Heart right ventricle (tissue), 16 donors: Measurements from ENCODE around the gene UST. TPM values are rescaled to one million over a fixed set of nuclear protein-coding genes. Genes with fewer than 3 reads are reported as not detected.
A peak's percentile ranks its signal among the peaks of the same experiment; 100 is the strongest.

ENCODE experiments used
- ATAC-seq, 8 donors: fragments of 200-7000 bp; cut with Tn5 transposase; one replicate each; pipeline ENCODE4 v1.9.1; 2020; ENCODE audit warnings: mild to moderate bottlenecking in 8 of 8, moderate library complexity in 8 of 8, moderate number of reproducible peaks in 1 of 8
- DNase-seq, 2 donors: peaks; one replicate each; pipeline ENCODE4 v3.0.0-alpha.2; 2020
- H3K27ac ChIP-seq, 10 donors: fragments of 200-600 bp; sonication (generic) in 2 of 10; one replicate each; pipeline versions ENCODE4 v1.5.0 to v1.8.0; 2020 to 2022; ENCODE audit warnings: mild to moderate bottlenecking in 3 of 10
- H3K27me3 ChIP-seq, 7 donors: fragments of 200-600 bp; one replicate each; pipeline ENCODE4 v1.8.0; 2021 to 2022; ENCODE audit warnings: mild to moderate bottlenecking in 2 of 7
- H3K36me3 ChIP-seq, 9 donors: fragments of 200-600 bp; sonication (generic) in 1 of 9; one replicate each; pipeline versions ENCODE4 v1.5.0 to v1.8.0; 2020 to 2022; ENCODE audit warnings: mild to moderate bottlenecking in 2 of 9
- H3K4me1 ChIP-seq, 9 donors: fragments of 200-600 bp; sonication (generic) in 1 of 9; one replicate each; pipeline versions ENCODE4 v1.5.0 to v1.8.0; 2020 to 2022; ENCODE audit warnings: mild to moderate bottlenecking in 4 of 9
- H3K4me3 ChIP-seq, 10 donors: fragments of 200-600 bp; sonication (generic) in 2 of 10; one replicate each; pipeline versions ENCODE4 v1.5.0 to v1.8.0; 2020 to 2022; ENCODE audit warnings: mild to moderate bottlenecking in 7 of 10, moderate library complexity in 2 of 10
- H3K9me3 ChIP-seq, 11 donors: fragments of 200-600 bp in 10 of 11; sonication (generic) in 2 of 11; one replicate each; pipeline versions ENCODE4 v1.5.0 to v1.8.0; 2013 to 2022; ENCODE audit warnings: mild to moderate bottlenecking in 2 of 11, control low read depth in 1 of 11, moderate library complexity in 1 of 11
- CTCF ChIP-seq, 9 donors: fragments of 200-600 bp; sonication (generic) in 2 of 9; IDR thresholded peaks; one replicate each; pipeline versions ENCODE4 v1.5.0 to v1.8.0; 2021 to 2022; ENCODE audit warnings: antibody characterized with exemption in 9 of 9, mild to moderate bottlenecking in 5 of 9, moderate library complexity in 1 of 9
- WGBS, 2 donors: extraction: QIAGEN DNeasy Blood & Tissue Kit; methylation state at CpG; one replicate each; pipeline ENCODE4 v1.1.7; 2013; ENCODE audit warnings: inconsistent platforms in 1 of 2; 5-methylcytosine and 5-hydroxymethylcytosine counted together
- intact Hi-C, 10 donors: fragments of 100-400 bp; cut with DNase I; formaldehyde crosslinking; loops; one replicate each; pipeline versions ENCODE4 v1.11.1 to v1.14.2; 2022
- polyA plus RNA-seq, 2 donors: library from polyadenylated mRNA; stranded (reverse); fragments of 200-250 nt; gene quantifications; one replicate each; pipeline ENCODE4 v1.2.3, GENCODE V29; 2013
- total RNA-seq, 10 donors: library from RNA; stranded (reverse); fragmentation: NEBNext Ultra II Directional in 3 of 10; extraction: Animal tissue kit (Norgen Biotek cat#: 25700) in 3 of 10; gene quantifications; one replicate each; pipeline versions ENCODE4 v1.2.1 to v1.2.4, GENCODE V29; 2021 to 2023
- donor health status: Arrhythmogenic right ventricular cardiomyopathy.
- donor health status: ischemic (EF 13 %, LVEDD 7.1; RV severe dilation, severe dysfunction).
- donor health status: healthy with polysubstance abuse.
- donor health status: DM: no; HTN: yes; CAD: no.
- donor health status: DM: no; HTN: no; CAD: no.
- donor health status: ischemic (EF 25% LVEDD 6.9; RV normal size, moderate dysfunction).
- donor health status: ischemic (EF 25% LVEDD 5.7; RV mildly dilated, moderate dysfunction).
- donor health status: healthy.
- donor health status: DM: yes; HTN: yes; CAD: no.
- donor health status: Ischemic cardiomyopathy.
- donor health status: ischemic (EF 35%, LVEDD 5.7; RV mildly dilated, moderate dysfunction).
- donor health status: nonischemic (EF 11% LVEDD 7.7; RV severe dilation, severe dysfunction).
- donor health status: DM: yes; HTN: yes; CAD: no.
- donor health status: PGD.
- donor health status: ischemic (EF 29% LVEDD 5.4; RV normal size, mild dysfunction).
- donor health status: nonischemic (EF 23%, LVEDD 6.1; RV moderate dilation, normal function).

Gene UST
- total and polyA plus RNA-seq, 12 donors = 1.6 to 4.1 (median 2.3) TPM

GRCh38 chr6:148780918-148781436 lies 34.1 kb downstream of the UST start:
- ATAC-seq (no peak), DNase-seq (no peak)
- intact Hi-C loops = no loop called here
- 45 to 61% methylated on average over 7 of the region's 7 CpGs for WGBS, 2 donors
- Histone ChIP-seq H3K4me1 (peaks cover 0 to 26% (median 5%) of the 10 kb centered on the region in 9 donors), H3K27ac (peak overlapping the region in 1 of 10 donors; percentile 53), H3K9me3 (peaks cover 0 to 3% (median 0%) of the 10 kb centered on the region in 11 donors), H3K27me3 (no peaks in the 10 kb centered on the region), H3K36me3 (no peaks in the 10 kb centered on the region), H3K4me3 (no peak overlapping the region)
- TF ChIP-seq CTCF (IDR thresholded peaks at IDR 0.05) = no peak

- intact Hi-C loops = no loop called here
Measured at GRCh38 chr6:148789948-148790347, 43.1 kb downstream of the UST start.

GRCh38 chr6:148790404-148790803 lies 43.6 kb downstream of the UST start:
- WGBS, 2 donors = 88 to 89% methylated on average over 10 of the region's 10 CpGs
- ATAC-seq = no peak

More at GRCh38 chr6:148789948-148790347, 43.1 kb downstream of the UST start:
- Histone ChIP-seq H3K27ac (no peak overlapping the region), H3K9me3 (peaks cover 0 to 18% (median 0%) of the 10 kb centered on the region in 11 donors), H3K27me3 (no peaks in the 10 kb centered on the region), H3K4me3 (no peak overlapping the region), H3K4me1 (peaks cover 0 to 5% (median 0%) of the 10 kb centered on the region in 9 donors), H3K36me3 (no peaks in the 10 kb centered on the region)
- WGBS, 2 donors = 79 to 81% methylated on average over 11 of the region's 11 CpGs
- DNase-seq (no peak), ATAC-seq (no peak)
- no peak for TF ChIP-seq CTCF (IDR thresholded peaks at IDR 0.05)

GRCh38 chr6:148790817-148791216 lies 44.0 kb downstream of the UST start:
- no peak overlapping the region for H3K4me3 ChIP-seq
- intact Hi-C loops = no loop called here
- DNase-seq (no peak), ATAC-seq (no peak)
- no peak overlapping the region for H3K27ac ChIP-seq
- no peaks in the 10 kb centered on the region for H3K27me3 ChIP-seq
- no peak for TF ChIP-seq CTCF (IDR thresholded peaks at IDR 0.05)
- WGBS, 2 donors = 91 to 96% methylated on average over 10 of the region's 10 CpGs
- peaks cover 0 to 5% (median 0%) of the 10 kb centered on the region in 9 donors for H3K4me1 ChIP-seq
- H3K9me3 ChIP-seq = peaks cover 0 to 18% (median 0%) of the 10 kb centered on the region in 11 donors
- no peaks in the 10 kb centered on the region for H3K36me3 ChIP-seq

More at GRCh38 chr6:148790404-148790803, 43.6 kb downstream of the UST start:
- Histone ChIP-seq H3K27ac (no peak overlapping the region), H3K27me3 (no peaks in the 10 kb centered on the region), H3K4me3 (no peak overlapping the region), H3K9me3 (peaks cover 0 to 18% (median 0%) of the 10 kb centered on the region in 11 donors), H3K4me1 (peaks cover 0 to 5% (median 0%) of the 10 kb centered on the region in 9 donors), H3K36me3 (no peaks in the 10 kb centered on the region)
- intact Hi-C loops = no loop called here
- no peak for TF ChIP-seq CTCF (IDR thresholded peaks at IDR 0.05)
- DNase-seq = no peak
